Sigmoid colon (tissue), 7 donors: ENCODE results near the gene MFF. TPM values are rescaled to one million over a fixed set of nuclear protein-coding genes. Genes with fewer than 3 reads are reported as not detected.

Experiments
- DNase-seq: peaks from one replicate; pipeline ENCODE4 v3.0.0-alpha.2; 2019
- H3K27ac ChIP-seq, 4 donors: fragments of 200-600 bp; sonication (generic); one replicate each; pipeline ENCODE4 v1.5.1; 2016 to 2019; ENCODE audit warnings: mild to moderate bottlenecking in 1 of 4
- H3K27me3 ChIP-seq, 3 donors: fragments of 200-600 bp; sonication (generic); one replicate each; pipeline ENCODE4 v1.5.1; 2019; ENCODE audit warnings: mild to moderate bottlenecking in 1 of 3
- H3K36me3 ChIP-seq, 4 donors: fragments of 200-600 bp; sonication (generic); one replicate each; pipeline ENCODE4 v1.5.1; 2016 to 2019
- H3K4me1 ChIP-seq, 4 donors: fragments of 200-600 bp; sonication (generic); one replicate each; pipeline ENCODE4 v1.5.1; 2017 to 2019
- H3K4me3 ChIP-seq, 4 donors: fragments of 200-600 bp; sonication (generic); one replicate each; pipeline ENCODE4 v1.5.1; 2017 to 2019; ENCODE audit warnings: mild to moderate bottlenecking in 2 of 4, moderate library complexity in 1 of 4
- H3K9me3 ChIP-seq, 4 donors: fragments of 200-600 bp in 3 of 4; sonication (generic) in 3 of 4; one replicate each; pipeline versions ENCODE4 v1.5.1 to v1.6.1; 2013 to 2019
- EP300 ChIP-seq, 4 donors: sonication (generic); formaldehyde crosslinking; IDR thresholded peaks; one replicate each; pipeline ENCODE4 v1.6.1; 2017; ENCODE audit warnings: antibody characterized with exemption in 4 of 4
- POLR2A ChIP-seq, 2 donors: fragments of 450-650 bp; IDR thresholded peaks; one replicate each; pipeline ENCODE4 v1.6.1; 2016; ENCODE audit warnings: antibody characterized with exemption in 2 of 2, mild to moderate bottlenecking in 2 of 2, moderate library complexity in 2 of 2
- POLR2AphosphoS5 ChIP-seq, 4 donors: sonication (generic); formaldehyde crosslinking; IDR thresholded peaks; one replicate each; pipeline ENCODE4 v1.6.1; 2017; ENCODE audit warnings: antibody characterized with exemption in 4 of 4
- WGBS, 2 donors: extraction: QIAGEN DNeasy Blood & Tissue Kit; methylation state at CpG; one replicate each; pipeline ENCODE4 v1.1.7; 2013; 5-methylcytosine and 5-hydroxymethylcytosine counted together
- intact Hi-C: fragments of 100-400 bp; cut with DNase I; formaldehyde crosslinking; loops from one replicate; pipeline ENCODE4 v1.15.1; 2023
- polyA plus RNA-seq, 3 donors: library from polyadenylated mRNA; stranded (reverse); fragments of 200-250 nt; gene quantifications; one replicate each; pipeline ENCODE4 v1.2.3, GENCODE V29; 2013
- total RNA-seq, 4 donors: library from RNA; depleted of rRNA; stranded (reverse); fragments of >200 nt; gene quantifications; one replicate each; pipeline ENCODE4 v1.1.0, GENCODE V29; 2016
- TF ChIP-seq, protein P1 (sequence below), 4 experiments: fragments of 450-650 bp in 3 of 4; fragments of 200-600 bp in 1 of 4; IDR thresholded peaks; one replicate each; pipeline ENCODE4 v1.5.1; 2016 to 2019; ENCODE audit warnings: antibody characterized with exemption in 4 of 4, mild to moderate bottlenecking in 3 of 4, moderate library complexity in 2 of 4
- donor health status: healthy with polysubstance abuse.
- donor health status: Bipolar disorder and iron deficiency.
- donor health status: healthy.

MFF gene
- total and polyA plus RNA-seq, 7 donors: 72.1 to 138 (median 109) TPM

DNA sequence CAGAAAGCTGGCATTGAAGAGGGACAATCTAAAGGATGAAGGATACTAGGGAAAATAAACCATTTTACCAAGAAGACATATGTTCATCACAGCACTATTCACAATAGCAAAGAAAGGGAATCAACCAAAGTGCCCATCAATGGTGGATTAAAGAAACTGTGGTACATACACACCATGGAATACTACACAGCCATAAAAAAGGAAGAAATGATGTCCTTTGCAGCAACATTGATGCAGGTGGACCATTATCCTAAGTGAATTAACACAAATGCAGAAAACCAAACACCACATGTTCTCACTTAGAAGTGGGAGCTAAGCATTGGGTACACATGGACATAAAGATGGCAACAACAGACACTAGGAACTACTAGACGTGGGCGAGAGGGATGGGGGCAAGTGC, 7.2 kb upstream of the MFF start:
- 96 to 97% methylated on average over 2 of the region's 2 CpGs for WGBS, 2 donors
- H3K36me3 ChIP-seq: no peaks in the 10 kb centered on the region
- H3K27ac ChIP-seq: no peak overlapping the region
- H3K27me3 ChIP-seq: no peaks in the 10 kb centered on the region
- TF ChIP-seq EP300 (IDR thresholded peaks at IDR 0.05): no peak
- TF ChIP-seq POLR2A (IDR thresholded peaks at IDR 0.05): no peak
- no peak for TF ChIP-seq POLR2AphosphoS5 (IDR thresholded peaks at IDR 0.05)
- TF ChIP-seq, protein P1, sequence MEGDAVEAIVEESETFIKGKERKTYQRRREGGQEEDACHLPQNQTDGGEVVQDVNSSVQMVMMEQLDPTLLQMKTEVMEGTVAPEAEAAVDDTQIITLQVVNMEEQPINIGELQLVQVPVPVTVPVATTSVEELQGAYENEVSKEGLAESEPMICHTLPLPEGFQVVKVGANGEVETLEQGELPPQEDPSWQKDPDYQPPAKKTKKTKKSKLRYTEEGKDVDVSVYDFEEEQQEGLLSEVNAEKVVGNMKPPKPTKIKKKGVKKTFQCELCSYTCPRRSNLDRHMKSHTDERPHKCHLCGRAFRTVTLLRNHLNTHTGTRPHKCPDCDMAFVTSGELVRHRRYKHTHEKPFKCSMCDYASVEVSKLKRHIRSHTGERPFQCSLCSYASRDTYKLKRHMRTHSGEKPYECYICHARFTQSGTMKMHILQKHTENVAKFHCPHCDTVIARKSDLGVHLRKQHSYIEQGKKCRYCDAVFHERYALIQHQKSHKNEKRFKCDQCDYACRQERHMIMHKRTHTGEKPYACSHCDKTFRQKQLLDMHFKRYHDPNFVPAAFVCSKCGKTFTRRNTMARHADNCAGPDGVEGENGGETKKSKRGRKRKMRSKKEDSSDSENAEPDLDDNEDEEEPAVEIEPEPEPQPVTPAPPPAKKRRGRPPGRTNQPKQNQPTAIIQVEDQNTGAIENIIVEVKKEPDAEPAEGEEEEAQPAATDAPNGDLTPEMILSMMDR (IDR thresholded peaks at IDR 0.05): no peak
- no peak overlapping the region for H3K4me3 ChIP-seq
- no peaks in the 10 kb centered on the region for H3K9me3 ChIP-seq
- no peak for DNase-seq
- intact Hi-C loops: no loop called here
- no peaks in the 10 kb centered on the region for H3K4me1 ChIP-seq

DNA sequence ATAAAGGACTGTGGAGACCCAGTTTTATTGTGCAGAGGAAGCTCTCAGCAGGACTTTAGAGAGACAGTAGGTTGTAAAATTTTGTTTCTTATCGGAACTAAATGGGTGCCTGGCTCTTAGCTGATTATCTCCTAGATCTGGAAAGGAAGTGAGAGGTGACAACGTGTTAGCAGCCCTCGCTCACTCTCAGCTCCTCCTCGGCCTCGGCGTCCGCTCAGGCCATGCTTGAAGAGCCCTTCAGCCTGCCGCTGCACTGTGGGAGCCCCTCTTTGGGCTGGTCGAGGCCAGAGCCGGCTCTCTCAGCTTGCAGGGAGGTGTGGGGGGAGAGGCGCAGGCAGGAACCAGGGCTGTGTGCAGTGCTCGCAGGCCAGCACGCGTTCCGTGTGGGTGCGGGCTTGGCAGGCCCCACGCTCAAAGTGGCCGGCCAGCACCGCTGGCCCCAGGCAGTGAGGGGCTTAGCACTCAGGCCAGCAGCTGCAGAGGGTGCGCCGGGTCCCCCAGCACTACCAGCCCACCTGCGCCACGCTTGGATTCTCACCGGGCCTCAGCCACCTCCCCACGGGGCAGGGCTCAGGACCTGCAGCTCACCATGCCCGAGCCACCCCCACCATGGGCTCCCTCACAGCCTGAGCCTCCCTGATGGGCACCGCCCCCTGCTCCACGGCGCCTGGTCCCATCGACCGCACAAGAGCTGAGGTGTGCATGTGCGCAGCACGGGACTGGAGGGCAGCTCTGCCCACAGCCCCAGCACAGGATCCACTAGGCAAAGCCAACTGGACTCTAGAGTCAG, 4.6 kb upstream of the MFF start:
- no peak for TF ChIP-seq EP300 (IDR thresholded peaks at IDR 0.05)
- TF ChIP-seq, protein P1 (IDR thresholded peaks at IDR 0.05): no peak
- TF ChIP-seq POLR2AphosphoS5 (IDR thresholded peaks at IDR 0.05): no peak
- TF ChIP-seq POLR2A (IDR thresholded peaks at IDR 0.05): no peak

DNA sequence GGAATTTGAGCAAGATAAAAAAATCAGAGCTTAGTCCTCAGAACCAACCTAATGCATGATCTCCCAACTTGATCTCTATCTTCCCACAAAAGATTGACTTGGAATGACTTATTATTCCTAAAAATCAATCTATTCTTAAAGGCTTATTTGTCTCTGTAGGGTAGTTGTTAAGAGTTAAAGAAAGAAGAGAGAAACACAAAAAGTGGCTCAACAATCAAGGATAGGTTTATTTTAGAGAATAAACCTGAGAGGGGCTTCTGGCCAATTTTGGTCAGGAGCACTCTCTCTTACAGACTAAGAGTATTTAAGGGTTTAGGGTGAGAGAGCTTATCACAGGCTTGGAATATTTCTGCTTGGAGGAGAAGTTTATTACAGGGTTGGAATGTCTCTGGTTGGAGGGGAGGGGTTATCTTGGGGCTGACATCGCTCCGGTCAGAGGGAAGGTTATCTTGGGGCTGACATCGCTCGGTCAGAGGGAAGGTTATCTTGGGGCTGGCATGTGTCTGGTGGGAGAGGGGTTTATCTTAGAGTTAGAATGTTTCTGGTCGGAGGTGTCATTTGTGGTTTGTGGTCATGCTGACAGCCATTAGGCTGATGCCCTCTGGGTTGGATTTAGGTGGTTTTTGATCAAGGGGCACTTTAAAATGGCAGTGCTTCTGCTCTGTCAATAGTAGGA, 2.4 kb upstream of the MFF start:
- H3K27ac ChIP-seq: no peak overlapping the region
- TF ChIP-seq, protein P1 (IDR thresholded peaks at IDR 0.05): no peak
- no peak for TF ChIP-seq POLR2A (IDR thresholded peaks at IDR 0.05)
- TF ChIP-seq POLR2AphosphoS5 (IDR thresholded peaks at IDR 0.05): no peak
- no peak for TF ChIP-seq EP300 (IDR thresholded peaks at IDR 0.05)
- H3K27me3 ChIP-seq: no peaks in the 10 kb centered on the region
- H3K4me1 ChIP-seq: peaks cover 0 to 19% (median 12%) of the 10 kb centered on the region in 4 donors
- intact Hi-C loops: loop anchor here (10.0 kb wide), 1 partner anchor 488 kb away; the partner anchor contains the start of gene RHBDD1
- H3K36me3 ChIP-seq: no peaks in the 10 kb centered on the region
- no peak for DNase-seq
- H3K9me3 ChIP-seq: no peaks in the 10 kb centered on the region
- no peak overlapping the region for H3K4me3 ChIP-seq
- 89 to 94% methylated on average over 5 of the region's 5 CpGs for WGBS, 2 donors

More for the DNA sequence above, 4.6 kb upstream of the MFF start:
- Histone ChIP-seq H3K9me3 (no peaks in the 10 kb centered on the region), H3K4me1 (no peaks in the 10 kb centered on the region), H3K27me3 (no peaks in the 10 kb centered on the region), H3K4me3 (no peak overlapping the region), H3K36me3 (no peaks in the 10 kb centered on the region), H3K27ac (no peak overlapping the region)
- 91 to 95% methylated on average over 33 of the region's 33 CpGs for WGBS, 2 donors
- DNase-seq: no peak
- intact Hi-C loops: loop anchor here (10.0 kb wide), 1 partner anchor 486 kb away; the partner anchor contains the start of gene RHBDD1

DNA sequence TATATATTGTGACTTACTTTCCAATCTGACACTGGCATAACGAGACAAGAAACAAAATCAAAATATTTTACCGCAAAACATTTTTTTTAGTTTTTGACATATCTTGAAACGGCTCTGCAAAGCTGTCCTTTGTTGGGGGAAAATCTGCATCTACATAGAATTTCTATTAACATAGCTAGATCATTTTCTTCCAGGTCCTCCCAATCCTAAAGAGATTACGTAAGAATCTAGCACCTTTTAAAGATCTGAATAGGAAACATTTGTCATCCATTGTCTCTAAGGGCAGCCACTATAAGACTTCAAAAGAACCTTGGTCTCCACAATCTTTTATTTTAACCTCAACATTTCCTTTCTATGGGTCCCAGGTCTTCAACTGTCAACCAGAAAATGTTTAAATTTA, 1.2 kb upstream of the MFF start:
- no peak for DNase-seq
- 94 to 99% methylated on average over 4 of the region's 4 CpGs for WGBS, 2 donors
- TF ChIP-seq POLR2AphosphoS5 (IDR thresholded peaks at IDR 0.05) (no peak), EP300 (IDR thresholded peaks at IDR 0.05) (no peak), POLR2A (IDR thresholded peaks at IDR 0.05) (no peak)
- TF ChIP-seq, protein P1 (IDR thresholded peaks at IDR 0.05): no peak
- Histone ChIP-seq H3K9me3 (no peaks in the 10 kb centered on the region), H3K36me3 (no peaks in the 10 kb centered on the region), H3K27ac (no peak overlapping the region), H3K4me1 (peaks cover 0 to 21% (median 12%) of the 10 kb centered on the region in 4 donors), H3K27me3 (no peaks in the 10 kb centered on the region), H3K4me3 (no peak overlapping the region)
- intact Hi-C loops: loop anchor here (10.0 kb wide), 1 partner anchor 489 kb away; the partner anchor contains the start of gene RHBDD1
